GM19372 (cell line): ENCODE results near the gene FHIT.

Experiments used
- ATAC-seq: cut with Tn5 transposase; IDR thresholded peaks from one replicate; pipeline ENCODE4 v1.9.1; 2021; ENCODE audit warnings: mild to moderate bottlenecking, low read depth, moderate library complexity; ENCODE audit not compliant: unreplicated experiment

Gene FHIT

GRCh38 chr3:60053526-60054265 lies 1197.6 kb downstream of the FHIT start:
- ATAC-seq, result no peak

DNA sequence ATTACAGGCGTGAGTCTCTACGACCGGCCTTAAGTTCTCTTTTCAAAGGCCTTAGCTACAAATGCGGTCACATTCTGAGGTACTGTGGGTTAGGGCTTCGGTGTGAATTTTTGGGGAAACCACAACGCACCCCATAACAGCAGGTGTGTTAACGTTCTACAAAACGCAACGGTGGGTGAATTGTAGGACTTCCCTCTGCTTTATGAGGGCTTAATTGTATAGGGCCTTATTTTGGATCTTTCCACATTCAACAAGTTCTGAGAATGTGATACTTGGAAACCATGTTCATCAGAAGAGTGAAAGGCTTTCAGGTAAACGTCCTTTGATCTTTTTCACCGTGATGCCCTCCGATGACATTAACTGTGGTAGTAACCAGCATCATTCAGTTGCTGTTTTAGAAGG lies 1202.8 kb downstream of the FHIT start:
- ATAC-seq, result no peak

DNA sequence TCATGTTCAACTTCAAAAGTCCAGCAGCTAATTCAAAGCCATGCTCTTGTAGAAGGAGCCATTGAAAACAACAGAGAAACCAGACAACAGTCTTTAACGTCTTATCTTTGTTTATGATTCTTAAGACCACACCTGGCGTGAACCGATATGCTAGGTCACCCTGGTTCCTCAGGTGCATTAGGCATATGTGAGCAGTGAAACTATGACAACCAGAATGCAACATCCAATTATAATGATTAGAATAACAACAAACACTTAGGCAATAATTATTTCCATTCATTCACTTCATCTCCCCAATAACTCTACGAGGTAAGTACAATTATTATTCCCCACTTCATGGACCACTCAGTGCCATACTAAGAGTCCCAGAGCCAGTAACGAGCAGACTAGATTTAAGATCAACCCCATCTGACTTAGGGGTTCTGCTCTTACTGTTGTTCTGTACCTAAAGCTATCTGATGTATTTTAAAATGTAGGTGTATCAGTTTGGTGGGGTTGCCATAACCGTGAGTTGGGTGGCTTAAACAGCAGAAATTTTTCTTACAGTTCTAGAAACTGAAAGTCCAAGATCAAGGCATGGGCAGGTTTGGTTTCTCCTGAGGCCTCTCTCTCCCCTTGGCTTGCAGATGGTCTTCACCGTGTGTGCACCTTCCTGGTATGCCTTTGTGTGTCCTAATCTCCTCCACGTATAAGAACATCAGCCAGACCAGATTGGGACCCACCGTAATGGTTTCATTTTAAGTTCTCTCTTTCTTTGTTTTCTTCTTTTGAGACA lies 1203.6 kb downstream of the FHIT start:
- no peak for ATAC-seq

GRCh38 chr3:60046210-60046609 lies 1205.0 kb downstream of the FHIT start:
- ATAC-seq, result no peak

- ATAC-seq, result no peak
These were observed 1205.6 kb downstream of the FHIT start for GRCh38 chr3:60045686-60046085.

DNA sequence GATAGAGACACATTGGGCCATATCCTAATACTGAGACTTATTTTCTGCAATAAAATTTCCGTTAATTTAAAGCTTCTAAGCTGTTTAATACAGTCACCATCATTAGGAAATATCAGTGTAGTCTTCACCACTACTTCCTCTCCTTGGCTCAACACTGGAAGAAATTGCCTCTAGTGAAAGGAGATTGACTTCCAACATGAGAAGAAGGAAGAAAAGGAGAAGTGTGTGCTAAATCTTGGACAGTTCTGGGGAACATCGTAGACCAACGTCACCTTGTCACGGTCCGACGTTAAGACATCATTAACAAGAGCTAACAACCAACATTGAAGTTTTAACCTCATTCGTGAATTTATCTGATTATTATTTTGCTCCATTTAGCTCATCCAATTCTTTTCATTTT lies 1214.4 kb downstream of the FHIT start:
- no peak for ATAC-seq

DNA sequence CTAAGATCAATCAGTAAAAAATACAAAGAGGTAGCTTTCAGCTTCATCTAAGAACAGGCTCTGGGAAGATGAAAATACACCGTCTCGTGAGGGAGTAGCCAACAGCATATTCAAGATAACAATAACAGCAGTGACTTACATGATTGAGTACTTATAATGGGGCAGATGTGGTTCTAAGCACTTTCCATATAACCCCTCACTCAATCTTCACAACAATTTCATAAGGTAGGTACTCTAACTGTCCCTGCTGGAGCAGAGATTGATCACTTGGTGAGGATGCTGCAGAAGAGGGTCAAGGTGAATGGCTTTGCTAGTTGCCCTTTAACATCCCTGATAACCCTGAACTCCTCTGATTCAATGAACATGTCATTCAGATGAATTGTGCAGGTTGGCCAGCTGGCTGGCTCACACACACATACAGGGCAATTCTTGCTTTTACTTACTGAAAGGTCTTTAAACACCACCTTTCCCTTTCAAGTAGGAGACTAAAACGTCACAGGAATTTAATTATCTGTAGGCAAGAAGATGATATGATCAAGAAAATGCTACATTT lies 1217.3 kb downstream of the FHIT start:
- ATAC-seq, result no peak

- no peak for ATAC-seq
These were observed 1220.3 kb downstream of the FHIT start for GRCh38 chr3:60030982-60031381.

DNA sequence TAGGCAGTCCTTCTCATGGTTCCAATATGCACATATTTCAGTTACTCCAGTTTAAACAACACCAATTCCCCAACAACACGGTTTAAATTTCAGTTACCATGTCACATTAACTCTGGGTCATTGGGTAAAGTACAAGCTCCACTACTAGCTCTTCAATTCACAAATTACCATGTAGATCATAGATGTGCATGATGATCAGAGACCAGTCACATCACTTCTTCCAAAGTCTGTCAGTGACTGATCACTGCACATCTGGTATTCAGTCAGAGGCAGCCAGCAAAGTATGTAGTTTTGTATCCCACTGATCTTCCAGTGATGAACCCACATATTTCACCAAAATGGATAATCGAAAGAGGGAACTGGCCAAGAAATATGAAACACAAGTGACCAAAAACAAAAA lies 1223.0 kb downstream of the FHIT start:
- ATAC-seq, result no peak

GRCh38 chr3:60027335-60027734 lies 1223.9 kb downstream of the FHIT start:
- no peak for ATAC-seq

DNA sequence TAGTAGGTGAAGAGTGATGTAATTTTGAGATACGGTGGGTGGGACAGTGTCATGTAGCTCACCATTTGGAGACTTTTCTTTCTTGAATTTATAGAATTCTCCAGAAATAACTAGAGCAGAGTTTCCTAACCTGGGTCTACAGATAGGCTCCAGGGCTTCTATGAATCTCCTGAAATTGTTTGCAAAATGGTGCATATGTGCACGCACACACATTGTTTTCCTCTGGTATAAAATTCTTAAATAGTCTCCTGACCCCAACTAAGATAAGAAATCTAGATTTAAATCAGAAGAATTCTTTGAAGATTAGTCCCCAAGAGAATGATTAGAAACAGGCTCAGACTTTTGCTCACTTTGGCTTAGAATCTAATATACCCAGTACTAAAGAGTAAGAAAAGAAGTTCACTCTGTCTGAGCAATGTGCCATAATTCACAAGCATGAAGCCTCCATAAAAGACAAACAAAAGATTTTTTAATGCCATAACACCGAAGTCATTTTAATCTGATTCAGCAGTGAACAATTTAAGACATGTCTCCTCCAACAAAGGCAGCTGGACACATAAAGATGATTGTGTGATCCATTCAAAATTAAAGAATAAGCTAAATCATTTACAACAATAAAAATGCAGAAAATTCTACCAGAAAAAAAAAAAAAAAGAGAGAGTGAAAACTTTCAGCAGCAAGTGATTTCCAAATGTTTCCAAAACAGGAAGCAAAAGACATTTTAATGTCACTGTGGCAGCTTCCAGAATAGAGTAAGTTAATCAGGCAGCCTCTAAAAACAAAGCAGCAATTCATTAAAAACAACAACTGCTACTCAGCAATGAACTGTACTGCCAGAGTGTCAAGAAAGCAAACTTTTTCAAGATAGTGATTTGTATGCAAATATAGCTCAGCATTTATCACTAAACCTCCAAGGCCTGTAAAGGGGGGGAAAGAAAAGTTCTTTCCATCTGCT lies 1225.9 kb downstream of the FHIT start:
- ATAC-seq, result no peak

DNA sequence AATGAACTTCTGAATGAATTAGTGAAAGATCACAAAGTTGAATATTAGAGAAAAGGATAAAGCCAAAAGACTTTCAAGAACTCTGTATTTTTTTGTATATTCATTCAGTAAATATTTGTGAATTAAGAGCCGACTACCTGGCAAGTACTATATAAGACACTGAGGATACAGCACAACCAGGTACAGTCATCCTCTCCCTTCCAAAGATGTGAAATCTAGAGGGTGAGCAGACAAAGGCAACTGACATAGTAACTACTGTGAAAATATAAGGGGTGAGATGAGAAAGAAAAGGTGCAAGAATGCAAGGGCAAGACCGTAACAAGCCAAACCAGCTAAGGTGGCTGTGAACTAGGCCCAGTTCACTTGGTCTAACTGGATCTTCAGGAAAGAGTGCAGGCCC lies 1226.9 kb downstream of the FHIT start:
- ATAC-seq, result no peak

DNA sequence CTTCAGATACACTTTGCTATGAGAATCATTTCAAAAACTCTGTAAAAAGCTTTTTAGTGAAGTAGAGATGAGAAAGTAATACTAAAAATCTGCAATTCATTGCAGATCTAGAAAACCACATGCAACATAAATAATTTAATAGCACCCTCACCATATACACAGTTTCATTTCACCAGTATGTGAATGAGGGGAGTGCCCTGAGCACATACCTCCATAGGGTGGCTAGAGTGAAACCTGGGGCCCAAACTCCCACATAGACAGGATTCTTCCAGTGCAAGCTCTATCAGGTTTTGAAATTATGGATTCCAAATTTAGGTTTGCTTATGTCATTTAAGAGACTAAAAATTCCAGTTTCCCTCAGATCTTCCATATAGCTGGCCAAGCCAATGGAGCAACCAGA lies 1228.1 kb downstream of the FHIT start:
- ATAC-seq, result no peak

GRCh38 chr3:60017631-60018030 lies 1233.6 kb downstream of the FHIT start:
- peak; percentile 64 for ATAC-seq

- ATAC-seq, result no peak
These were observed 1236.1 kb downstream of the FHIT start for GRCh38 chr3:60015032-60015705.

DNA sequence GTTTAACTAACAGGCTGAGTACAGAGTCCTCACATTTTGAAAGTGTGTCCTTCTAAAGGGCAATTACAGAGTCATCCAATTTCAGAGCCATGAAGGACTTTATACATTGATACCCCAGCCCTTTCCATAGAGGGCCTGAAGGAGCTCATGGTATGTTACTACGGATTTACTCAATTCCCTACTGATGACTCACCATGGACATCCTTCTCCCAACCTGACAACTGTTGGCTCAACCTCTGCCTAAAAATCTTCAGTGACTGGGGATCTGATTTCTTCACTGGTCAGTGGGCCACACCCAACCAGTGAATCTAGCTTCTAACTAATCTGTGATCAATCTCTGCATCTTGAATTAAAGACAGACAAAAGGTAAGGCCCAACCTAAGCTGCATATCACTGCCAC lies 1238.0 kb downstream of the FHIT start:
- ATAC-seq, result no peak

- no peak for ATAC-seq
These were observed 1240.0 kb downstream of the FHIT start for GRCh38 chr3:60011218-60011617.

GRCh38 chr3:60010781-60011180 lies 1240.5 kb downstream of the FHIT start:
- ATAC-seq, result peak; percentile 98

- no peak for ATAC-seq
These were observed 1241.2 kb downstream of the FHIT start for GRCh38 chr3:60009931-60010478.

DNA sequence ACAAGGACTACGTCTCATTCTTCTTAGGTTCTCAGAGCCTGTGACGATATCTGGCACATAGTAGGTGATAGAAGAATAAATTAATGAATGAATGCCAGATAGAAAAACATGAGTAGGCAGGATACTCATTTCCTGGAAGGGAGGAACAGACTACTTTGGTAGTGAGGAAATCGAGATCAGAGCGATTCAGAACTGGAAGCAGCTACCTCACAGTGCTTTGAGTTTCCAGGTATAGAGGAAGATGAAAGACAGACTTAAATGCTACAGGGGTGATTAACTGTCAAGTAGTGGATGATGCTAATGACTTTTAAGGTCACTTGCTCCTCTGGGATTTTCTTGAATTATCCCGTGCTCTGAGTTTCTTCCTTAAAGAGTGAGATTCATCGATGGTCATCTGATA lies 1249.9 kb downstream of the FHIT start:
- ATAC-seq, result no peak
